RWPE2 (cell line): ENCODE measurements around the gene HYOU1.

Source experiments
- ATAC-seq: fragments of 200-7000 bp; cut with Tn5 transposase; 3 replicates; pipeline ENCODE4 v1.9.1; 2021; ENCODE audit warnings: low read depth
- DNase-seq: peaks from one replicate; pipeline ENCODE4 v3.0.0-alpha.2; 2020; ENCODE audit warnings: low spot score
- H3K27ac ChIP-seq: fragments of 450-650 bp; 2 replicates; pipeline ENCODE4 v1.5.1; 2017; ENCODE audit warnings: mild to moderate bottlenecking; ENCODE audit not compliant: poor library complexity, severe bottlenecking
- H3K27me3 ChIP-seq: fragments of 250-450 bp; sonication (Bioruptor Pico); 2 replicates; pipeline ENCODE4 v1.5.1; 2021; ENCODE audit warnings: mild to moderate bottlenecking, moderate library complexity; ENCODE audit not compliant: insufficient read depth, poor library complexity, severe bottlenecking
- H3K36me3 ChIP-seq: fragments of 250-450 bp; sonication (Bioruptor Pico); 2 replicates; pipeline ENCODE4 v1.5.1; 2020; ENCODE audit warnings: low read depth, mild to moderate bottlenecking, moderate library complexity
- H3K4me1 ChIP-seq: fragments of 250-450 bp; sonication (Bioruptor Pico); 2 replicates; pipeline ENCODE4 v1.5.1; 2021; ENCODE audit warnings: mild to moderate bottlenecking, moderate library complexity; ENCODE audit not compliant: insufficient read depth, poor library complexity, severe bottlenecking
- H3K4me3 ChIP-seq: fragments of 250-450 bp; sonication (Bioruptor Pico); 2 replicates; pipeline ENCODE4 v1.5.1; 2021; ENCODE audit warnings: mild to moderate bottlenecking, moderate library complexity; ENCODE audit not compliant: severe bottlenecking
- H3K9me3 ChIP-seq: fragments of 250-450 bp; sonication (Bioruptor Pico); 2 replicates; pipeline ENCODE4 v1.5.1; 2021; ENCODE audit warnings: mild to moderate bottlenecking, moderate library complexity; ENCODE audit not compliant: severe bottlenecking
- TF ChIP-seq, protein P1 (sequence below): fragments of 450-650 bp; IDR thresholded peaks from one replicate; pipeline ENCODE4 v1.5.1; 2017; ENCODE audit warnings: mild to moderate bottlenecking, moderate library complexity; ENCODE audit not compliant: poor library complexity, severe bottlenecking

HYOU1 gene

DNA sequence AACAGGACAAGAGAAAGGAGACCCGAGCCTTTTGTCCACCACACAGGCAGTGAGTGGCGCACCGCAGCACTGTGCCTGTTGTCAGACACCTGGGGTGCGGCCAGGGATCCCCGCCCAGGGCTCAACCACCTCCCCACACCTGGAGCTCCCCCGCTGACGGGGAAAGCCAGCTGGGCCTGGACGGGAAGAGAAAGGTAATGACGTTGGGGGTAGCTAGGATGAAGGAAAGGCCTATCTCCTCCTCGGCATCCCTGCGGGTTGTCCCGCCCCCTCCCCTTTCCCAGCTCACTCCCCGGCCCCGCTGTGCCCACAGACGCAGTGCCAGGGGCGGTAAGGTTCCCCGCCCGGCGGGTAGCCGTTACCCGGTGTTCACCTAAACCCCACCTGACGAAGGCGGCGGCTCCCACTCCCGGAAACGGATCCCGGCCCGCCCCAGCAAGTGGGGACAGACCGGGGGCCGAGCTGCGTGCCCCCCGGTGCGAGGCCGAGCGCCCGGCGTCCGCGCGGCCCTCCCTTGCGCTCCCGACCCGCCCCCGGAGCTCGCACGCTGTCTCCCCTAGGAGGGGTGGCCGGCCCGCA lies 495 bp downstream of the HYOU1 start:
- Histone ChIP-seq H3K9me3 (no peaks in the 10 kb centered on the region), H3K4me3 (peak overlapping the region; percentile 97), H3K36me3 (peaks cover 47% of the 10 kb centered on the region), H3K27me3 (no peaks in the 10 kb centered on the region), H3K4me1 (peaks cover 7% of the 10 kb centered on the region), H3K27ac (peak overlapping the region; percentile 61)
- ATAC-seq (peak; percentile 33), DNase-seq (no peak)
- TF ChIP-seq, protein P1, sequence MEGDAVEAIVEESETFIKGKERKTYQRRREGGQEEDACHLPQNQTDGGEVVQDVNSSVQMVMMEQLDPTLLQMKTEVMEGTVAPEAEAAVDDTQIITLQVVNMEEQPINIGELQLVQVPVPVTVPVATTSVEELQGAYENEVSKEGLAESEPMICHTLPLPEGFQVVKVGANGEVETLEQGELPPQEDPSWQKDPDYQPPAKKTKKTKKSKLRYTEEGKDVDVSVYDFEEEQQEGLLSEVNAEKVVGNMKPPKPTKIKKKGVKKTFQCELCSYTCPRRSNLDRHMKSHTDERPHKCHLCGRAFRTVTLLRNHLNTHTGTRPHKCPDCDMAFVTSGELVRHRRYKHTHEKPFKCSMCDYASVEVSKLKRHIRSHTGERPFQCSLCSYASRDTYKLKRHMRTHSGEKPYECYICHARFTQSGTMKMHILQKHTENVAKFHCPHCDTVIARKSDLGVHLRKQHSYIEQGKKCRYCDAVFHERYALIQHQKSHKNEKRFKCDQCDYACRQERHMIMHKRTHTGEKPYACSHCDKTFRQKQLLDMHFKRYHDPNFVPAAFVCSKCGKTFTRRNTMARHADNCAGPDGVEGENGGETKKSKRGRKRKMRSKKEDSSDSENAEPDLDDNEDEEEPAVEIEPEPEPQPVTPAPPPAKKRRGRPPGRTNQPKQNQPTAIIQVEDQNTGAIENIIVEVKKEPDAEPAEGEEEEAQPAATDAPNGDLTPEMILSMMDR: no peak

DNA sequence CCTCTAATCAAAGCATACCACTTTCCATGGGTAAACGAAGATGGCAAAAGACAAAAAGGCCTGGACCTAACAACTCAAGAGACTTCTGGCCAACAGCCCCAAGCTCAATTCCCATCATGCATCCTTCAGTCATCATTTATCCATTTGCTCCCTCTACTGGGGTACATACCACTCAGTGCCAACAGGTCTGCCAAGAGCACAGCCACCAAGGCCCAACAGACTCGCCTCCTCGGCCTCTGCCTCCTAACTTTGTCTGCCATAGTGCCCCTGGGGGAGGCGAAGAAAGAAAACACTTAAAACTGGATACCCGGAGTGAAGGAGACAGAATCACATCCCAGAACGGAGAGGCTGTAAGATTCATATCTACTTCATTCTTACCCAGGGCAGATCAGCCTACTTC lies 1.1 kb downstream of the HYOU1 start:
- H3K4me3 ChIP-seq: peak overlapping the region; percentile 97
- H3K27me3 ChIP-seq: no peaks in the 10 kb centered on the region
- peak overlapping the region; percentile 61 for H3K27ac ChIP-seq
- ATAC-seq: no peak
- TF ChIP-seq, protein P1: no peak
- peaks cover 7% of the 10 kb centered on the region for H3K4me1 ChIP-seq
- DNase-seq: no peak
- H3K9me3 ChIP-seq: no peaks in the 10 kb centered on the region
- peaks cover 53% of the 10 kb centered on the region for H3K36me3 ChIP-seq

DNA sequence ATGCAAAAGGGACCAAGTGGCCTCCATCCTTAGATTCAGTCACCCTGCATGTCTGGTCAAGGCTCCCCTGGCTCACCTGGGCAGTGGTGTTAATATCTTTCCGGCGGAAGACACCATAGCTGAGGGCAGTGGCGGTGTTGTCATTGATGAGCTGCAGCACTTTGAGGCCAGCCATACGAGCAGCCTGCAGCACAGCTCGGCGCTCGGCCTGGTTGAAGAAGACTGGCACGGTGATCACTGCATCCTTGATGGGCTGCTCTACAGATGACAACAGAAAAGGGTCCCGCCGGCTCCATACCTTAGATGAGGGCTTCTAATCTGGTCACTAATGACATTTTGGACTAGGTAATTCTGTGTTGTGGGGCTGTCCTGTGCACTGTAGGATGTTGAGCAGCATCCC lies 2.6 kb downstream of the HYOU1 start:
- H3K9me3 ChIP-seq: no peaks in the 10 kb centered on the region
- no peaks in the 10 kb centered on the region for H3K27me3 ChIP-seq
- ATAC-seq (no peak), DNase-seq (no peak)
- H3K36me3 ChIP-seq: peaks cover 67% of the 10 kb centered on the region
- TF ChIP-seq, protein P1: no peak
- no peak overlapping the region for H3K4me3 ChIP-seq
- H3K27ac ChIP-seq: no peak overlapping the region
- H3K4me1 ChIP-seq: peaks cover 7% of the 10 kb centered on the region

DNA sequence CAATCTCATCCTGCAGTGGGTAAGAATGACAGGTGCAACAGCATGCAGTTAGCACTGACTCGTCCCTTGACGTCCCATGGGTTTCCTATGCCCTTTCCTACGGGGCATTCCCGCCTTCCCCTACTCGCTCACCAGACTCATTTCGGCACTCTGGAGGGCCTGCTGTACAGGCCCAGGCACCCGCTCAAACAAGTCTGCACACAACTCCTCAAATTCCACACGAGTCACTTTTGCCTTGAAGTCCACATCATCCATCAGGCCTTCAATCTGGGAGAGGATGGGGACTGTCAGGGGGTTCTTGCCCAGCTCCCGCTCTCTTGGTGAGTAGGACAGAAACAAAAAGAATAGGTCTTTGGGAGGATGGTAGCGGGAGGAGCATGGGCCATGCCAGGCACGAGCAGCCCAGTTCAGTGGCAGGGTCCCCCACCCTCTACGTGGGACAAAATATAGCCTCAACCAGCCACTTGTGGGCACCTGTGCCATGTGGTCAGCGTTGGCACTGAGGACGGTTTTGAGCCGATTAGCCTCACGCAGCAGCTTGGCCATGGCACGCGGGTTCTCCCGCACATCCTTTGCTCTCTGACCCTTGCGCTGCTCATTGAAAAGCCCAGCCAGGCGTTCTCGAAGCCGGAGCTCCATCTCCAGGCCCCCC lies 4.7 kb downstream of the HYOU1 start:
- no peaks in the 10 kb centered on the region for H3K9me3 ChIP-seq
- H3K27me3 ChIP-seq: no peaks in the 10 kb centered on the region
- H3K4me1 ChIP-seq: peaks cover 7% of the 10 kb centered on the region
- TF ChIP-seq, protein P1: no peak
- ATAC-seq (no peak), DNase-seq (no peak)
- peaks cover 89% of the 10 kb centered on the region for H3K36me3 ChIP-seq
- H3K4me3 ChIP-seq: no peak overlapping the region
- H3K27ac ChIP-seq: no peak overlapping the region
